ENCODE data around the gene FBRSL1. TPM values are rescaled to one million over a fixed set of nuclear protein-coding genes. Genes with fewer than 3 reads are reported as not detected.

The FBRSL1 gene
- total and polyA plus RNA-seq, 9 of the 15 experiments (the other 6 are each of a cell fraction or from before 2014, with no cell fraction given), result 0.24 to 129 (median 7.3) TPM

DNA sequence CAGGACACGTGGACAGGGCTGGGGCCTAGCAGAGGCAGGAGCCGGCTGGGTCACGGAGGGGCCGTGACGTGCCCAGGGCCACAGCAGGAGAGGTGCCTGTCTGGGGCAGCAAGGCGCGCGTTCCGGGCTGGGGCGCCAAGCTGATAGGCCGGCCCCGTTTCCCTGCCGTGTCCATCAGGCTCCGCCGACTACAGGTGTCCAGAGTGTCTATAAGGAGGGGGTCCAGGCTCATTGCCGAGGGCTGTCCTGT, 18.5 kb downstream of the FBRSL1 start:
- BruUV-seq (replicated peaks), result no TSS peak
- ChIA-PET CTCF (ENCODE audit: low intra/inter-chr PET ratio) (no interaction called here), POLR2A (no interaction called here)
- H3K4me3 ChIP-seq, result no peak overlapping the region
- no peak overlapping the region for H3K9ac ChIP-seq (ENCODE audit: insufficient read depth in 1 of 2, low read depth in 2 of 2, low read length in 2 of 2)
- no peak for DNase-seq (ENCODE audit: extremely low read depth in 1 of 4, low spot score in 3 of 4)
- in situ Hi-C loops (cut with MboI), result no loop called here
- WGBS (ENCODE audit: insufficient coverage, low coverage, missing lambda C conversion rate), result 94% methylated on average over 3 of the region's 16 CpGs
- peaks cover 23% of the 10 kb centered on the region for H3K9me1 ChIP-seq (ENCODE audit: control insufficient read depth, insufficient read depth, low read length)
- H3K4me2 ChIP-seq (ENCODE audit: insufficient read depth, low read length), result no peak overlapping the region
- no peak for ATAC-seq
- H3K36me3 ChIP-seq (ENCODE audit: control insufficient read depth, insufficient read depth, low read length), result peaks cover 29% of the 10 kb centered on the region; the same call in 1 of the 3 replicates
- no peaks in the 10 kb centered on the region for H3K27me3 ChIP-seq (ENCODE audit: control insufficient read depth in 2 of 2, insufficient read depth in 2 of 2, low read length in 2 of 2)
- H3K9me3 ChIP-seq (replicated peaks; ENCODE audit: control insufficient read depth, insufficient read depth, low read depth, low read length), result no peaks in the 10 kb centered on the region
- no peak overlapping the region for H3K27ac ChIP-seq (ENCODE audit: extremely low read depth, low read depth, low read length)
- intact Hi-C loops (cut with micrococcal nuclease), result no loop called here
- no peak for FAIRE-seq
- H4K20me1 ChIP-seq (replicated peaks; ENCODE audit: control insufficient read depth, insufficient read depth, low read length), result peaks cover 39% of the 10 kb centered on the region
- H3K79me2 ChIP-seq (ENCODE audit: control insufficient read depth, insufficient read depth, low read length), result peaks cover 43% of the 10 kb centered on the region
- TF ChIP-seq, protein P1, sequence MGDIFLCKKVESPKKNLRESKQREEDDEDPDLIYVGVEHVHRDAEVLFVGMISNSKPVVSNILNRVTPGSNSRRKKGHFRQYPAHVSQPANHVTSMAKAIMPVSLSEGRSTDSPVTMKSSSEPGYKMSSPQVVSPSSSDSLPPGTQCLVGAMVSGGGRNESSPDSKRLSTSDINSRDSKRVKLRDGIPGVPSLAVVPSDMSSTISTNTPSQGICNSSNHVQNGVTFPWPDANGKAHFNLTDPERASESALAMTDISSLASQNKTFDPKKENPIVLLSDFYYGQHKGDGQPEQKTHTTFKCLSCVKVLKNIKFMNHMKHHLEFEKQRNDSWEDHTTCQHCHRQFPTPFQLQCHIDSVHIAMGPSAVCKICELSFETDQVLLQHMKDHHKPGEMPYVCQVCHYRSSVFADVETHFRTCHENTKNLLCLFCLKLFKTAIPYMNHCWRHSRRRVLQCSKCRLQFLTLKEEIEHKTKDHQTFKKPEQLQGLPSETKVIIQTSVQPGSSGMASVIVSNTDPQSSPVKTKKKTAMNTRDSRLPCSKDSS (IDR thresholded peaks at IDR 0.05; ENCODE audit: low read depth, partially characterized antibody), result no peak
- TF ChIP-seq, protein P2, sequence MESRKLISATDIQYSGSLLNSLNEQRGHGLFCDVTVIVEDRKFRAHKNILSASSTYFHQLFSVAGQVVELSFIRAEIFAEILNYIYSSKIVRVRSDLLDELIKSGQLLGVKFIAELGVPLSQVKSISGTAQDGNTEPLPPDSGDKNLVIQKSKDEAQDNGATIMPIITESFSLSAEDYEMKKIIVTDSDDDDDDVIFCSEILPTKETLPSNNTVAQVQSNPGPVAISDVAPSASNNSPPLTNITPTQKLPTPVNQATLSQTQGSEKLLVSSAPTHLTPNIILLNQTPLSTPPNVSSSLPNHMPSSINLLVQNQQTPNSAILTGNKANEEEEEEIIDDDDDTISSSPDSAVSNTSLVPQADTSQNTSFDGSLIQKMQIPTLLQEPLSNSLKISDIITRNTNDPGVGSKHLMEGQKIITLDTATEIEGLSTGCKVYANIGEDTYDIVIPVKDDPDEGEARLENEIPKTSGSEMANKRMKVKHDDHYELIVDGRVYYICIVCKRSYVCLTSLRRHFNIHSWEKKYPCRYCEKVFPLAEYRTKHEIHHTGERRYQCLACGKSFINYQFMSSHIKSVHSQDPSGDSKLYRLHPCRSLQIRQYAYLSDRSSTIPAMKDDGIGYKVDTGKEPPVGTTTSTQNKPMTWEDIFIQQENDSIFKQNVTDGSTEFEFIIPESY (CRISPR knock-in tag; IDR thresholded peaks at IDR 0.05), result 0 out of 2 replicates have a peak, but pooled peaks have one; percentile 29
- H2AFZ ChIP-seq (ENCODE audit: low read depth, low read length), result no peak overlapping the region
- H3K4me1 ChIP-seq (replicated peaks in 1 of 2; ENCODE audit: control insufficient read depth in 2 of 2, insufficient read depth in 2 of 2, low read length in 2 of 2), result peaks cover 5 to 85% of the 10 kb centered on the region in 2 experiments; a peak in 3 of 5 replicates
